Fibroblast of lung (primary cell): ENCODE measurements around the gene KLHL17. TPM values are rescaled to one million over a fixed set of nuclear protein-coding genes. Genes with fewer than 3 reads are reported as not detected.

Source experiments
- DNase-seq, 2 donors: peaks; one replicate each; pipeline versions ENCODE4 v3.0.0 to v3.0.0-alpha.2; 2010; ENCODE audit warnings: low read depth in 2 of 2
- H2AFZ ChIP-seq: 2 replicates; pipeline ENCODE4 v1.5.1; 2012; ENCODE audit warnings: low read length, control low read depth, inconsistent platforms
- H3K27ac ChIP-seq: 2 replicates; pipeline ENCODE4 v1.5.1; 2011; ENCODE audit warnings: low read length, control low read depth; ENCODE audit not compliant: insufficient read depth
- H3K27me3 ChIP-seq: 2 replicates; pipeline ENCODE4 v1.5.1; 2011; ENCODE audit warnings: mild to moderate bottlenecking, low read length; ENCODE audit not compliant: control insufficient read depth, insufficient read depth
- H3K36me3 ChIP-seq: 2 replicates; pipeline ENCODE4 v1.5.1; 2011; ENCODE audit warnings: low read length; ENCODE audit not compliant: control insufficient read depth, insufficient read depth
- H3K4me1 ChIP-seq: 2 replicates; pipeline ENCODE4 v1.5.1; 2011; ENCODE audit warnings: low read length; ENCODE audit not compliant: control insufficient read depth, insufficient read depth; ENCODE audit errors: extremely low read depth
- H3K4me2 ChIP-seq: 2 replicates; pipeline ENCODE4 v1.5.1; 2011; ENCODE audit warnings: low read length, control low read depth; ENCODE audit not compliant: insufficient read depth; ENCODE audit errors: extremely low read depth
- H3K4me3 ChIP-seq, 4 experiments: fragments of 200-600 bp in 1 of 4; sonication (generic) in 1 of 4; replicated peaks in 1 of 4; 2 replicates each; pipeline ENCODE4 v1.5.1; 2011 to 2016; ENCODE audit warnings: low read length in 4 of 4, low read depth in 3 of 4, mild to moderate bottlenecking in 3 of 4, control low read depth in 2 of 4, inconsistent platforms in 1 of 4, mixed read lengths in 1 of 4; ENCODE audit not compliant: insufficient read depth in 1 of 4; ENCODE audit errors: control extremely low read depth in 1 of 4
- H3K79me2 ChIP-seq: 2 replicates; pipeline ENCODE4 v1.5.1; 2012; ENCODE audit warnings: mild to moderate bottlenecking, low read length, inconsistent platforms; ENCODE audit not compliant: control insufficient read depth, insufficient read depth
- H3K9ac ChIP-seq: 2 replicates; pipeline ENCODE4 v1.5.1; 2011; ENCODE audit warnings: mild to moderate bottlenecking, low read length, control low read depth; ENCODE audit not compliant: insufficient read depth
- H3K9me3 ChIP-seq: 2 replicates; pipeline ENCODE4 v1.5.1; 2012; ENCODE audit warnings: low read depth, low read length; ENCODE audit not compliant: control insufficient read depth, insufficient read depth
- H4K20me1 ChIP-seq: 2 replicates; pipeline ENCODE4 v1.5.1; 2011; ENCODE audit warnings: low read length; ENCODE audit not compliant: control insufficient read depth, insufficient read depth; ENCODE audit errors: extremely low read depth
- EZH2 ChIP-seq: IDR thresholded peaks from 2 replicates; pipeline ENCODE4 v1.5.1; 2012; ENCODE audit warnings: low read length, control low read depth, mild to moderate bottlenecking; ENCODE audit errors: missing control alignments
- polyA plus RNA-seq, 2 donors: library from polyadenylated mRNA; depleted of rRNA in 1 of 2; stranded (reverse) in 1 of 2; unstranded in 1 of 2; fragments of >200 nt; gene quantifications; 2 replicates each; pipeline ENCODE4 v1.2.1, GENCODE V29; 2011 to 2012; ENCODE audit warnings: missing spikeins in 1 of 2
- total RNA-seq: library from RNA; depleted of rRNA; stranded (reverse); fragments of >200 nt; gene quantifications from 2 replicates; pipeline ENCODE4 v1.2.1, GENCODE V29; 2014
- TF ChIP-seq, protein P1 (sequence below), 2 donors: IDR thresholded peaks in 1 of 2; conservative IDR thresholded peaks in 1 of 2; 1 replicate in 1 of 2; 2 replicates in 1 of 2; pipeline ENCODE4 v1.5.1; 2011 to 2012; ENCODE audit warnings: low read length in 2 of 2, control low read depth in 1 of 2, inconsistent platforms in 1 of 2, low read depth in 1 of 2, mild to moderate bottlenecking in 1 of 2

The KLHL17 gene
- total and polyA plus RNA-seq, 2 donors (not counting 1 experiment from before 2014, with no cell fraction given) = 4.7 to 7.4 TPM

DNA sequence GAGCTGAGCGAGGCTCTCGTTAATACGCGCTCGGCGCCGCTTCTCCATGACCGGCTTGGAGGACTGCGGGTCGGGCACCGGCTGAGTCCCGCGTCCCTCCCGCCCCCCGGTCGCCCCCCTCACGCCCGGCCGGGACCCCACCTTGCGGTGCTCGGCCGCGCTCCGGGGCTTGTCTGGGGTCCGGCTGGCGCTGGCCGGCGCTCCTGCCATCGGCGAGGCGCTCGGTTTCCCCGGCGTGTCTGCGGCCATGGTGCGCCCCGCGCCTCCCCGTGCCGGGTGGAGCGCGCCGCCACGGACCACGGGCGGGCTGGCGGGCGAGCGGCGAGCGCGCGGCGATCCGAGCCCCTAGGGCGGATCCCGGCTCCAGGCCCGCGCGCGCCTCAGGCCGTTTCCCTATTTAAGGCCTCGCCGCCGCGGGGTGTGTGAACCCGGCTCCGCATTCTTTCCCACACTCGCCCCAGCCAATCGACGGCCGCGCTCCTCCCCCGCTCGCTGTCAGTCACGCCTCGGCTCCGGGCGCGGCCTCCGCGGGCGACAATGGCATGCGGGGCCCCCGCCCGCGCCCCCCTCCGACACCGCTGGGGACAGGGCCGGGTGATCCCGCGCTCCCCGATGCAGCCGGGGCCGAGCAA lies 39.5 kb downstream of the KLHL17 start, which contains the start of gene HES4:
Gene HES4, minus strand, starts transcription at position 373 of the 632 bp plus-strand sequence. Its CDS starts 124 bp downstream, at position 249.
- TF ChIP-seq EZH2 = no peak
- TF ChIP-seq, protein P1, sequence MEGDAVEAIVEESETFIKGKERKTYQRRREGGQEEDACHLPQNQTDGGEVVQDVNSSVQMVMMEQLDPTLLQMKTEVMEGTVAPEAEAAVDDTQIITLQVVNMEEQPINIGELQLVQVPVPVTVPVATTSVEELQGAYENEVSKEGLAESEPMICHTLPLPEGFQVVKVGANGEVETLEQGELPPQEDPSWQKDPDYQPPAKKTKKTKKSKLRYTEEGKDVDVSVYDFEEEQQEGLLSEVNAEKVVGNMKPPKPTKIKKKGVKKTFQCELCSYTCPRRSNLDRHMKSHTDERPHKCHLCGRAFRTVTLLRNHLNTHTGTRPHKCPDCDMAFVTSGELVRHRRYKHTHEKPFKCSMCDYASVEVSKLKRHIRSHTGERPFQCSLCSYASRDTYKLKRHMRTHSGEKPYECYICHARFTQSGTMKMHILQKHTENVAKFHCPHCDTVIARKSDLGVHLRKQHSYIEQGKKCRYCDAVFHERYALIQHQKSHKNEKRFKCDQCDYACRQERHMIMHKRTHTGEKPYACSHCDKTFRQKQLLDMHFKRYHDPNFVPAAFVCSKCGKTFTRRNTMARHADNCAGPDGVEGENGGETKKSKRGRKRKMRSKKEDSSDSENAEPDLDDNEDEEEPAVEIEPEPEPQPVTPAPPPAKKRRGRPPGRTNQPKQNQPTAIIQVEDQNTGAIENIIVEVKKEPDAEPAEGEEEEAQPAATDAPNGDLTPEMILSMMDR (conservative IDR thresholded peaks at IDR 0.05 in 1 of 2, IDR thresholded peaks at IDR 0.05 in 1 of 2; ENCODE audit: low read depth in 1 of 2, low read length in 2 of 2) = no peak
- Histone ChIP-seq H4K20me1 (no peaks in the 10 kb centered on the region), H3K79me2 (no peaks in the 10 kb centered on the region), H2AFZ (no peak within 1 kb of the TSS), H3K4me3 (peak within 1 kb of the TSS; percentile 25 to 61 (median 44)), H3K4me2 (peak within 1 kb of the TSS; percentile 63), H3K36me3 (no peaks in the 10 kb centered on the region), H3K9ac (peak within 1 kb of the TSS; percentile 89), H3K27ac (peak within 1 kb of the TSS; percentile 67), H3K27me3 (peaks cover 14% of the 10 kb centered on the region), H3K4me1 (peaks cover 2% of the 10 kb centered on the region), H3K9me3 (no peaks in the 10 kb centered on the region)
- peak; percentile 90 to 93 for DNase-seq

DNA sequence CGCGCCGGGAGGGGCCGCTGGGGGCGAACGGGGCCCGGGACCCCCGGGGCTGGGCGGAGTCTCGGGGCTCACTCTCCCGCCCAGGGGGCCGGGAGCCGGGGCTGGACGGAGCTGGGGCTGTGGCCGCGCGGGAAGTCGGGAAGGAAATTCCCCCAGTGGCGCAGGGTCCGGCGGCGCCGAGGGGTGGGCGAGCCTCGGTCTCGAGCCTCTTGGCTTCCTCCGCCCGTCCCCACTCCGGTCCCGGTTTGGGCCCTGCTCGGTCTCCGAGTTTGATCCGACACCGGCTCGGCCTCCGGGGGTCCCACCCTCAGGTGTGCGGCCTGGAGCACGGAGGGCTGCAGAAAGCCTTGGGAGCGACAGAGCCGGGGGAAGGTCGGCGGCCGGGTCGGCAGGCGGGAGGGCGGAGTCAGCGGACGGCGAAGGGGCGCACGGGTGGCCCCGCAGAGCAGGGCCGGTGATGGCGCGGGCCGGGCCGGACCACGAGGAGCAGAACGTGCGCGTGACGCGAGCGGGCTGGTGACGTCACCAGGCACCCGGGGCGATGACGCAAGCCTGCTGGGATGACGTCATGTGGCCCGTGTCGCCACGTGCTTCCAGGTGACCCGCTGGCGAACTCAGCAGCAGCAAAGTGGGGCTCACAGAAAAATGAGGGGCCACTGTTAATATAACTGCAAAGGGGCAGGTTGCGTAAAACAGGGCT lies 40.1 kb downstream of the KLHL17 start:
- no peaks in the 10 kb centered on the region for H3K79me2 ChIP-seq
- peaks cover 2% of the 10 kb centered on the region for H3K4me1 ChIP-seq
- peak overlapping the region; percentile 63 for H3K4me2 ChIP-seq
- peaks cover 13% of the 10 kb centered on the region for H3K27me3 ChIP-seq
- no peaks in the 10 kb centered on the region for H3K9me3 ChIP-seq
- H3K9ac ChIP-seq = peak overlapping the region; percentile 89
- H3K36me3 ChIP-seq = no peaks in the 10 kb centered on the region
- H4K20me1 ChIP-seq = no peaks in the 10 kb centered on the region
- no peak overlapping the region for H2AFZ ChIP-seq
- TF ChIP-seq, protein P1 (conservative IDR thresholded peaks at IDR 0.05 in 1 of 2, IDR thresholded peaks at IDR 0.05 in 1 of 2; ENCODE audit: low read depth in 1 of 2, low read length in 2 of 2) = no peak
- peak; percentile 77 to 88 for DNase-seq
- H3K27ac ChIP-seq = peak overlapping the region; percentile 67
- H3K4me3 ChIP-seq = peak overlapping the region; percentile 25 to 61 (median 44)

DNA sequence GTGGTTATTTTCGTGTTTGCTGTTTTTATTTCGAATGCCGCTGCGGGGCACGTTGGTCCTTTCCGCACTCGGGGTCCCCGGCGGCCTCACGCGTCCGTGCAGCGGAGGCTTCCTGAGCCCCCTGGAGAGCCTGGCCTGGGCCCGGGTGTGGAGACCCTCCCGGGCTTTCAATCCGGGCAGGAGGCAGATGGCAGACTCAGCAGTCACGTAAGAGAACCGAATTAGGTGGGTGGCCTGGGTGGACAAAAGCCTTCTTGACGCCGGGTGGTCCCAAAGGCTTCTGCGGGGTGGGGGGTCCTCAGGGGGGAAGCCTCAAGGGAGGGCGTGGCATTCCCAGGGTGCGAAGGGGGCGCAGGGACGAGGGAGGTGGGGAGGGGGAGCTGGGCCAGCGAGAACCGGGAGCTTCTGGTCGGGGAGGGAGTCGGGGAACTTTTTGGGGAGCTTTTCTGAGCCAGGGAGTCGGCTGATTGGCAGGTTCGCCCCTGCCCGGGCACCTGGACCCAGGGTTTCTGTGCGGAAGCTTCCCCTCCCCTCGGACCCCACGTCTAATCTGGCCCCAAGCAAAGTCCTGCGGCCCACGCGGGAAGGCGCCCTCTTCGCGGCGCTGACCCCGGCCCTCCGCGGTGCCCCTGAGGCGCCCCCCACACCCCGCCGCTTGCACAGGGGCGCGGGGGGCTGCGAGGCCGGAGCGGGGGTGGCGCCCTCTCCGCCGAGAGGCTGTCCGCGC lies 40.8 kb downstream of the KLHL17 start:
- Histone ChIP-seq H3K27me3 (peaks cover 12% of the 10 kb centered on the region), H3K9ac (peak overlapping the region; percentile 71), H3K4me2 (no peak overlapping the region), H3K36me3 (no peaks in the 10 kb centered on the region), H3K4me1 (peaks cover 2% of the 10 kb centered on the region), H3K4me3 (peak overlapping the region in 2 of 4 experiments; percentile 36 to 61), H3K9me3 (no peaks in the 10 kb centered on the region), H3K27ac (no peak overlapping the region), H2AFZ (no peak overlapping the region), H4K20me1 (no peaks in the 10 kb centered on the region), H3K79me2 (no peaks in the 10 kb centered on the region)
- no peak for DNase-seq
- TF ChIP-seq, protein P1 (conservative IDR thresholded peaks at IDR 0.05 in 1 of 2, IDR thresholded peaks at IDR 0.05 in 1 of 2; ENCODE audit: low read depth in 1 of 2, low read length in 2 of 2) = no peak
- no peak for TF ChIP-seq EZH2
